Activated T-cell treated with anti-CD3 and anti-CD28 coated beads, Interleukin-2, amount 50 U/mL, for 24 hours (primary cell): ENCODE measurements around the gene CNOT4.
A peak's percentile ranks its signal among the peaks of the same experiment; 100 is the strongest.

Source experiments
- DNase-seq: peaks from one replicate; pipeline ENCODE4 v3.0.0-alpha.2; 2020
- H3K27ac Mint-ChIP-seq: 2 replicates; pipeline ENCODE4 v1.8.0; 2020; ENCODE audit warnings: mild to moderate bottlenecking, mixed read lengths
- H3K27me3 Mint-ChIP-seq: 2 replicates; pipeline ENCODE4 v1.8.0; 2020; ENCODE audit warnings: mixed read lengths
- H3K36me3 Mint-ChIP-seq: 2 replicates; pipeline ENCODE4 v1.8.0; 2020; ENCODE audit warnings: low read depth, mixed read lengths
- H3K4me1 Mint-ChIP-seq: 2 replicates; pipeline ENCODE4 v1.8.0; 2020; ENCODE audit warnings: low read depth, mixed read lengths
- H3K4me3 Mint-ChIP-seq: 2 replicates; pipeline ENCODE4 v1.8.0; 2020; ENCODE audit warnings: mild to moderate bottlenecking, moderate library complexity, mixed read lengths
- H3K9me3 Mint-ChIP-seq: 2 replicates; pipeline ENCODE4 v1.8.0; 2020; ENCODE audit warnings: mixed read lengths

The CNOT4 gene, protein sequence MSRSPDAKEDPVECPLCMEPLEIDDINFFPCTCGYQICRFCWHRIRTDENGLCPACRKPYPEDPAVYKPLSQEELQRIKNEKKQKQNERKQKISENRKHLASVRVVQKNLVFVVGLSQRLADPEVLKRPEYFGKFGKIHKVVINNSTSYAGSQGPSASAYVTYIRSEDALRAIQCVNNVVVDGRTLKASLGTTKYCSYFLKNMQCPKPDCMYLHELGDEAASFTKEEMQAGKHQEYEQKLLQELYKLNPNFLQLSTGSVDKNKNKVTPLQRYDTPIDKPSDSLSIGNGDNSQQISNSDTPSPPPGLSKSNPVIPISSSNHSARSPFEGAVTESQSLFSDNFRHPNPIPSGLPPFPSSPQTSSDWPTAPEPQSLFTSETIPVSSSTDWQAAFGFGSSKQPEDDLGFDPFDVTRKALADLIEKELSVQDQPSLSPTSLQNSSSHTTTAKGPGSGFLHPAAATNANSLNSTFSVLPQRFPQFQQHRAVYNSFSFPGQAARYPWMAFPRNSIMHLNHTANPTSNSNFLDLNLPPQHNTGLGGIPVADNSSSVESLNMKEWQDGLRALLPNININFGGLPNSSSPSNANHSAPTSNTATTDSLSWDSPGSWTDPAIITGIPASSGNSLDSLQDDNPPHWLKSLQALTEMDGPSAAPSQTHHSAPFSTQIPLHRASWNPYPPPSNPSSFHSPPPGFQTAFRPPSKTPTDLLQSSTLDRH

DNA sequence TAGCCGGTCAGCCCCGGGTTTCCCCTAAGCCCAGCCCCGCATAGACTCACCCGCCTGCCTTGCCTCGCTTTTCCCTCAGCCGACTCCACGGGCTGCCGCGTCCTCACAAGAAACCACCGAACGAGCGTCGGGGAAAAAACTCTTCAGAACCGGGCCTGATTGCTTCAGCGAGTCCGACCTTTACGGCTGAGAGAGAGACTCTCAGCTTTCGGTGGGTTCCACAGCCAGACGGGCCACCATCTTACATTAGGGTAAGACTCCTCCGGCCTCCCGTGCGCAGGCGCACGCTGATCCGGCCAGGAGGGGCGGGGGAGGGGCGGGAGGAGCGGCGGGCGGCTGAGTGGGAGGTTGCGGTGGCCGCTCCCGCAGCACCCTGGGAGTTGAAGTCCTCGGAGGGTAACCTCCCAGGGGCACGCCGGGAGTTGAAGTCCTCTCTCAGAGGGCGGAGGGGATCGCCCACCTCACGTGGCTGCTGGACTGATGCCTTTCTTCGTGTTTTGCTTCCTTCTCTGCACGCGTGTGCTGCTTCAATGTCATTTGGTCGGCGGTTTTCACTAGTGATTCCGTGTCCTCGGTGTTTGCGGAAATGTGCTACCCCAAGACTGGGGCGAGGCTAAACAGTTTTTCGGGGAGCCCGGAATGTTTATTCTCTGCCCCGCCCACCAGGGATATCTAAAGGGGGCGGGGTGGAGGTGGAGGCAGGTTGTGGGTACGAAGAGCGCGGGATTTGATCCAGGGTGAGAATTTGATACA lies at the start of gene CNOT4:
CNOT4 (minus strand) TSS at position 264 of the 753 bp plus-strand sequence. CDS start 71,771 bp downstream, outside the sequence.
- DNase-seq, result peak; percentile 97
- no peaks in the 10 kb centered on the region for H3K9me3 Mint-ChIP-seq
- peaks cover 11% of the 10 kb centered on the region for H3K36me3 Mint-ChIP-seq
- no peak within 1 kb of the TSS for H3K4me3 Mint-ChIP-seq
- H3K27me3 Mint-ChIP-seq, result no peaks in the 10 kb centered on the region
- no peak within 1 kb of the TSS for H3K27ac Mint-ChIP-seq
- peaks cover 21% of the 10 kb centered on the region for H3K4me1 Mint-ChIP-seq

DNA sequence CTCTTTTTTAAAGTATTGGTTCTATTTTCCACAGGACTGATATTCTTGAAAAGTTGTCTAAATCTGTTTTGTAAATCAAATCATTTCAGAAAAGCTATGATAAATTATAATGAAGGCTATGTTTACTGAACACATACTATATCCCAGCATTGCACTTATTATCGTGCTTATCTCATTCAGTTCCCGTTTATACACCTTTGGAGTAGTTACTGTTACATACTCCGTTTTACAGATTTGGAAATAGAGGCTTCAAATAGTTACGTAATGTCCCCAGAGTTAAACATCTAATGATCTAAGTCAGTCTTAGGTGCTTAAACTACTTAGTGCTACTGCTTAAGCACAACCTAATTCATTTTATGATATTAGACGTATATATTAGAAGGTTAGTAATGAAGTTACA lies 49.0 kb upstream of the CNOT4 start:
- Mint-ChIP-seq H3K27ac (no peak overlapping the region), H3K4me3 (no peak overlapping the region), H3K36me3 (peaks cover 32% of the 10 kb centered on the region), H3K9me3 (no peaks in the 10 kb centered on the region), H3K27me3 (no peaks in the 10 kb centered on the region), H3K4me1 (peaks cover 29% of the 10 kb centered on the region)
- DNase-seq, result no peak

DNA sequence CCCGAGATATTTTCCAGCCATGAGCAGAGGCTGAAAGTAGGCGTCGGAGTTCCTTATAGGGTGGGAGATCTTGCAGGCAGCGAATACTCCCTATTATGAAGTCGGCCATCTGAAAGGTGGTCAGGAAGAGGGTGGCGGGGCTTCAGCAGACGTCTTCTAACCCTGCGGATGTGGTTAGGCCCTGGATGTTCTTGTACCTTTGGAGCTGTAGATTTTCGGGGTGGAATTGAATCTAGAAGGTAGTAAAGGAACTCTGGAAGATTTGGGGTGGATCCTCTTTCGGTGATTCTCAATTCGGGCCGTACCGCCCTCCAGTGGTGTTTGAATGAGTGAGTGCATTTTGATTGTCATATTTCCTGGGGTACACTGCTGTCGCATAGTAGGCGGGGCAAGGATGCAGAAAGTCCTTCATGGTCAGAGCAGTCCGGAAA lies 48.5 kb upstream of the CNOT4 start:
- no peak overlapping the region for H3K4me3 Mint-ChIP-seq
- peaks cover 25% of the 10 kb centered on the region for H3K4me1 Mint-ChIP-seq
- no peak overlapping the region for H3K27ac Mint-ChIP-seq
- H3K27me3 Mint-ChIP-seq, result no peaks in the 10 kb centered on the region
- peak; percentile 73 for DNase-seq
- peaks cover 27% of the 10 kb centered on the region for H3K36me3 Mint-ChIP-seq
- no peaks in the 10 kb centered on the region for H3K9me3 Mint-ChIP-seq

DNA sequence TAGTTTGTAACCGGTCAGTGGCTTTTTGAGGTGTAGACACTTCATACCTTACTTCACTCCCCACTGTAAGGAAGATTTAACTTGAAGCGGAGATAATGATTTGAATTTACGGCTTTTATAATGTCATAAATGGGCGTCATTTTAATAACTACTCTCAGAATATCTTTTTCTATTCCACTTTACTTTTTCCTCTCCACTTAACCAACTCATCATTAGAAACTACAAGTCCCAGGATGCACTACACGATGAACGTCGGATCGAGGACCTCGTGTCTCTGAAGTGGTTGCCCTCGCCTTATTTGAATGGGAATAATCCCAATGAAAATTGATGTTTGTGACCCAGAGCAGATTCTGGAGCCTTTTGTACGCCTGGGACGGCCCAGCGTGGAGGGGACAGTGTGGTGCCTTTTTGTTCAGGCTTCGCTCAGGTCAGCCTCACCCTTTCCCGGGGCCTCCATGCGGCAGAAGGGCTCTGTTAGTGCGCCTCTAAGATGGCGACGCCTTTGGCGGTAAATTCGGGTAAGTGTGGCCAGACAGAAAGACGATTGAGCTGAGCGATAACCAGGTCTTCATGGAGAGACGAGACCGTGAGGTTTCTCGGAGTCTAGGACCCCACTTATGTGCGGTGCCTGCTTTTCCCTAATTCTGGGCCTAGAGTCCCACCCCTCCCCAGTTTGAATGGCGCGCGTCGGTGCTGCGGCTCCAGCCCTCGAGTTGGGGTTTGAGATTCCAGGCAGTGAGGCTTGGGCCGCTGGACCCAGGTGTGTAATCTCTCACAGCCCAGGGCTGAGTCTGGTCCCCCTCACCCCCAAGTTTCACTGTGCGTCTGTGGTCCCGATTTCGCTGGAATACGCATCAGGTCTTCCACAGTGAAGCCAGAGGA lies 47.8 kb upstream of the CNOT4 start, which contains the start of gene NUP205:
NUP205 (plus strand) TSS at position 463 of the 882 bp plus-strand sequence; CDS start at position 491, 28 bp downstream.
- peak; percentile 93 for DNase-seq
- Mint-ChIP-seq H3K27me3 (no peaks in the 10 kb centered on the region), H3K9me3 (no peaks in the 10 kb centered on the region), H3K4me3 (peak within 1 kb of the TSS; percentile 32), H3K36me3 (peaks cover 21% of the 10 kb centered on the region), H3K4me1 (peaks cover 21% of the 10 kb centered on the region), H3K27ac (peak within 1 kb of the TSS; percentile 73)

DNA sequence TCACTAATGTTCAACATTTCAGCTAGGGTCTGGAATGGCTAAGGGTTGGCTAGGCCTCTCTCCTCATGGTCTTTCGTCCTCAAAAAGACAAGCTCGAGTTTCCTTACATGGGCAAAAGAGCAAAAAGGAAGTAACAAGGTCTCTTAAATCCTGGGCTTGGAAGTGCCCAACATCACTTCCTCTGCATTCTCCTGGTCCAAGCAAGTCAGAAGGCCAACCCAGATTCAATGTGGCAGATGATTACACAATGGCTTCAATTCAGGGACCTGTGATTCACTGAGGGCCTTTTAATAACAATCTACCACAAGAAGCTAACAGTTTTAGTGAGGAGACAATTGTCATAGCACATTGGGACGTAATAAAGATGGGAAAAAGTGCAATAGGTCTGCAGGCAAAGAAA lies 43.4 kb upstream of the CNOT4 start:
- Mint-ChIP-seq H3K27ac (no peak overlapping the region), H3K4me1 (no peaks in the 10 kb centered on the region), H3K4me3 (no peak overlapping the region), H3K27me3 (peaks cover 1% of the 10 kb centered on the region), H3K36me3 (no peaks in the 10 kb centered on the region), H3K9me3 (no peaks in the 10 kb centered on the region)
- no peak for DNase-seq

DNA sequence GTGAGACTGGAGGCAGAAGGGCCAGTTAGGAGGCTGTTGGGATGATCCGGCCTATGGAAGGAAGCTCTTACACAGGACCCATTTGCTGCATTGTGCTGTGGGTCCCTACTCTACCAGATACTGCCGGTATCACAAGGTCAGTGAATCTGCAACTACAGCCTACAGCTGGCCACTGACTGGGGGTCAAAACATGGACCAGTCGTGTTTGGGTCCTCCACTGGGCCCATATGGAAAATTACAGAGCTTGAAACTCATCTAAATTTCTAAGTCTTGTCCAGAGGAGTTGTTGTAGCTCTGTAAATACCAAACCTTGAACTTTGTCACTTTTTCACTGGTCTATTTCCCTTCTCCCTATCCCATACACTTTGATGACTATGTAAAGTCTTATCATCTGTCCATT lies 42.2 kb upstream of the CNOT4 start:
- H3K27me3 Mint-ChIP-seq, result peaks cover 5% of the 10 kb centered on the region
- DNase-seq, result no peak
- no peaks in the 10 kb centered on the region for H3K9me3 Mint-ChIP-seq
- H3K27ac Mint-ChIP-seq, result no peak overlapping the region
- no peak overlapping the region for H3K4me3 Mint-ChIP-seq
- H3K4me1 Mint-ChIP-seq, result no peaks in the 10 kb centered on the region
- H3K36me3 Mint-ChIP-seq, result no peaks in the 10 kb centered on the region

DNA sequence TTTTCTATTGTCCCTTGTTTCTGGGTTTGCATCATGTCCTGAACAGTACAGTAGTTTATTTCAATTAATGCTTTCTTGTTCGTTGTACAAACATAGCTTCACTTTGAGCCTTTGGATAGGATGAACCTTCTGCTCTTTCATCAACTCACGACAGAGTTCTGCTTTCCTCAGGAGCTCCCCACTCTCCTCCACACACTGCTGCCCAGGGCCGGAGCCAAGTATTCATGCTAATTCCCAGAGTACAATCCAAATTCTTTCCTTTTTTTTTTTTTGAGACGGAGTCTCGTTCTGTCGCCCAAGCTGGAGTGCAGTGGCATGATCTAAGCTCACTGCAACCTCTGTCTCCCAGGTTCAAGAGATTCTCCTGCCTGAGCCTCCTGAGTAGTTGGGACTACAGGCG lies 40.3 kb upstream of the CNOT4 start:
- no peak overlapping the region for H3K4me3 Mint-ChIP-seq
- H3K27ac Mint-ChIP-seq, result no peak overlapping the region
- no peaks in the 10 kb centered on the region for H3K36me3 Mint-ChIP-seq
- H3K9me3 Mint-ChIP-seq, result no peaks in the 10 kb centered on the region
- H3K27me3 Mint-ChIP-seq, result peaks cover 5% of the 10 kb centered on the region
- no peaks in the 10 kb centered on the region for H3K4me1 Mint-ChIP-seq
- no peak for DNase-seq

DNA sequence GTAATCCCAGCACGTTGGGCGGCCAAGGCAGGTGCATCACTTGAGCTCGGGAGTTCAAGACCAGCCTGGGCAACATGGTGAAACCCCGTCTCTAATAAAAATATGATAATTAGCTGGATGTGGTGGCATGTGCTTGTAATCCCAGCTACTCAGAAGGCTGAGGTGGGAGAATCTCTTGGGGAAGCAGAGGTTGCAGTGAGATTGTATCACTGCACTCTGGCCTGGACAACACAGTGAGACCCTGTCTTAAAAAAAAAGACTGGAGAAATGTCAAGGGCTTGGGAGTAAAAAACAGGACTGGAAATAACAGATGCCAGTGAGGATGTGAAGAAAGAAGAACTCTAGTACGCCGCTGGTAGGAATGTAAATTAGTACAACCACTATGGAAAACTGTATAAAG lies 31.1 kb upstream of the CNOT4 start:
- Mint-ChIP-seq H3K4me3 (no peak overlapping the region), H3K9me3 (no peaks in the 10 kb centered on the region), H3K4me1 (no peaks in the 10 kb centered on the region), H3K27ac (no peak overlapping the region), H3K27me3 (peaks cover 5% of the 10 kb centered on the region), H3K36me3 (no peaks in the 10 kb centered on the region)
- DNase-seq, result no peak

DNA sequence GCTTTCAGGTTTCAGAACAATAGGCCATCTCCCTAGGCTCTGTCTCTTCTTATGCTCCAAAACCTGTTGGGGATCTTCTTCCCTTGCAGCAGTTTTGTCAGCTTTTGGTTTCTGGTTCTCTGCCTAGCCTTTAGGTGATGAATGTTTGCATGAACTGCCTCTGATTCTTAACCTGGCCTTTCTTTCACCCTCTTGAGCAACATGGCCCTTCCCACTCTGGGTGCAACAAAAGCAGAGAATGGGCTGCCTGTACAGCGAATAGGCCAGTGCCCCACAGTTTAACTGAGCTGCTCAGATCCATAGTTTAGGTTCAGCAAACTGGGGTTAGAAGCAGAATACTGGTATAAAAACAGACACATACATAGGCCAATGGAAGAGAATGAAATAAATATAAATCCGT lies 29.7 kb upstream of the CNOT4 start:
- no peaks in the 10 kb centered on the region for H3K36me3 Mint-ChIP-seq
- H3K4me3 Mint-ChIP-seq, result no peak overlapping the region

DNA sequence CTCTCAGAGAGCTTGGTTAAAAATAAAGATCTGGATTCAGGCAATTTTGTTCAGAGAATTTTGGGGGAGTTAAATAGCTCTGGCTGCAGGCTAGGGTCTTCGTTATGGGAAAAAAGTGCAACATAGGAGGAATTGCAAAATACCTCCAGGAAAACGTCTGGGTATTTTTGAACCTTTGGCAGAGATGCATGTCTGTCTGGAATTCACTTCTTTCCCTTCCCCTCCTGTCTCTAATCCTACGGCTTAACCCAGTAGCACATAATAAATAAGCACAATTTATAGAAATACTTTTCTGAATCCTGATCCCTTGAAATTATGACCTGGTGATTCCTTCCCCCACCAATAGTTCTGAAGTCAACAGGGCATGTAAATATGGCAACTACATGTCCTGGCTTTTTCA lies 28.5 kb upstream of the CNOT4 start:
- no peak for DNase-seq
- no peak overlapping the region for H3K27ac Mint-ChIP-seq
- H3K36me3 Mint-ChIP-seq, result no peaks in the 10 kb centered on the region
- no peaks in the 10 kb centered on the region for H3K9me3 Mint-ChIP-seq
- H3K4me3 Mint-ChIP-seq, result no peak overlapping the region
- H3K27me3 Mint-ChIP-seq, result peaks cover 18% of the 10 kb centered on the region
- H3K4me1 Mint-ChIP-seq, result no peaks in the 10 kb centered on the region

More for the DNA sequence above, 29.7 kb upstream of the CNOT4 start:
- H3K4me1 Mint-ChIP-seq, result no peaks in the 10 kb centered on the region
- H3K9me3 Mint-ChIP-seq, result no peaks in the 10 kb centered on the region
- DNase-seq, result no peak
- peaks cover 14% of the 10 kb centered on the region for H3K27me3 Mint-ChIP-seq
- no peak overlapping the region for H3K27ac Mint-ChIP-seq

DNA sequence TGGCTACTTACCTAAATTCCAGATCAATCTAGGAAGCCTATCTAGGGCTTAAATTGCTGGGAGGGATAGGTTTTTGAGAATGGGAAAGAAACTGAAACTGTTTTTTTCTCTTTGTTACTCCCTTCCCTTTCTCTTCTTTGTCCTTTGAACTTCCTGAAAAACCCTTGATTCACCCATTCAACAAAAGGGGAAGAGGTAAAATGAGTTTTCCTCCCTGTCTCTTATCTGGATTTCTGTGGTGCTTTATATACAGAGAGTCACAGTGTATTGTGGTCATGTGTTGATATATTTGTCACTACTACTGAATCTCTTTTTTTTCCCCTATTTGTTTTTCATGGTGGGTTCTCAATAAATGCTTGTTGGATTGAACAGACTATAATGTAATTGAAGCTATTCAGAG lies 28.0 kb upstream of the CNOT4 start:
- Mint-ChIP-seq H3K36me3 (no peaks in the 10 kb centered on the region), H3K4me3 (no peak overlapping the region), H3K9me3 (no peaks in the 10 kb centered on the region), H3K4me1 (no peaks in the 10 kb centered on the region), H3K27me3 (peaks cover 19% of the 10 kb centered on the region), H3K27ac (no peak overlapping the region)
- no peak for DNase-seq

DNA sequence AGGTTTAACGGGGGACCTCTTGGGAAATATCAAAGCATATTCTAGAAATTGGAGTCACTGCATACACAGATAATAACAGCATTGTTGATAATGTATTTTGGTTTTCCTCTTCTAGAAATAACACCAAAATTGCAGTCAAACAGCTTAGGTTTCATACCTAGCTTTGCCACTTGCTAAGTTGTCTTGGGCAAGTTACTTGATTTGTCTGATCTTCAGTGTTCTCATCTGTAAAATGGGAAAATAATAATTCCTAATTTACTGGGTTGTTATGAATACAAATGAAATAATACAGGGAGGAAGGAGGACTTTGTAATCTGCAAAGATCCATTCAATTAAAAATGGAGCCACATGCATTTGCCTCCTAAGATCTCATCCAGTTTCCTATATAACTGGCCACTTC lies 27.6 kb upstream of the CNOT4 start:
- no peak overlapping the region for H3K27ac Mint-ChIP-seq
- H3K27me3 Mint-ChIP-seq, result peaks cover 19% of the 10 kb centered on the region
- DNase-seq, result no peak
- no peaks in the 10 kb centered on the region for H3K9me3 Mint-ChIP-seq
- no peaks in the 10 kb centered on the region for H3K36me3 Mint-ChIP-seq
- H3K4me3 Mint-ChIP-seq, result no peak overlapping the region
- H3K4me1 Mint-ChIP-seq, result no peaks in the 10 kb centered on the region

DNA sequence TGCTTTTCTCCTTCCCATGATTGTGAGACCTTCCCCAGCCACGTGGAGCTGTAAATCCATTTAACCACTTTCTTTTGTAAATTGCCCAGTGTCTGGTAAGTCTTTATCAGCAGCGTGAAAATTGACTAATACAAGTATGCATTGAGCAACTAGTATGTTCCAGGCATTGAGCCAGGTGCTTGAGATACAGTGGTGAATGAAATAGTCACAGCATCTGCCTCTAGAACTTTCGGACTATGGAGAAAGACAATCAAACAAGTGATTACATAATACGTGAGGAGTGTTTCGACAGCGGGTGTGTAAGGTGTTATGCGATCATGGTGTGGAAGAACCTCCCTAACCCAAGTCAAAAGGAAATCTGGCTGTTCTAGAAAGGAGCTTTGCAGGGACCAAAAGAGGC lies 26.2 kb upstream of the CNOT4 start:
- no peaks in the 10 kb centered on the region for H3K36me3 Mint-ChIP-seq
- no peak overlapping the region for H3K27ac Mint-ChIP-seq
- H3K27me3 Mint-ChIP-seq, result peaks cover 19% of the 10 kb centered on the region
- DNase-seq, result no peak
- H3K9me3 Mint-ChIP-seq, result no peaks in the 10 kb centered on the region
- no peaks in the 10 kb centered on the region for H3K4me1 Mint-ChIP-seq
- no peak overlapping the region for H3K4me3 Mint-ChIP-seq

DNA sequence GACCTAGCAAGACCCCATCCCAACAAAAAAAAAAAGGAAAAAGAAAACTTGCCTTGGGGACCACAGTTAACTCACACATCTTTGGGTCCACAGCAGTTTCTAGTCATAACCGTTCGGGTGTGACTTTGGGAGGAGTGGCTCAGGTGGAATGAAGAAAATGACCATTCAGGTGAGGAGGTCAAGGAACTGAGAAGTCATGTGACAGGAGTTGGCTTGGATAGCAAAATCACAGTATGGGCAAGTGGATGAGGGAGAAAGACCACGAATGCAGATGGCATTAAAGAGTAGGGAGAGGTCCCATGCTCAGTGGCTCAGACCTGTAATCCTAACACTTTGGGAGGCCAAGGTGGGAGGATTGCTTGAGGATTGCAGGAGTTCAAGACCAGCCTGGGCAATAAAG lies 17.1 kb upstream of the CNOT4 start:
- H3K27me3 Mint-ChIP-seq, result peaks cover 4% of the 10 kb centered on the region
- H3K4me3 Mint-ChIP-seq, result no peak overlapping the region
- no peaks in the 10 kb centered on the region for H3K4me1 Mint-ChIP-seq
- DNase-seq, result no peak
- no peaks in the 10 kb centered on the region for H3K36me3 Mint-ChIP-seq
- H3K27ac Mint-ChIP-seq, result no peak overlapping the region
- H3K9me3 Mint-ChIP-seq, result no peaks in the 10 kb centered on the region
